ENCODE measurements around the gene SIVA1.

Gene SIVA1

GRCh38 chr14:104707608-104708595 is 45.0 kb upstream of the SIVA1 start:
- Histone ChIP-seq H3K27ac (ENCODE audit: insufficient read depth in 1 of 2, low read depth in 1 of 2, low read length in 2 of 2, poor library complexity in 1 of 2, severe bottlenecking in 2 of 2) (no peak overlapping the region), H3K9me3 (ENCODE audit: control extremely low read depth in 1 of 5, control insufficient read depth in 4 of 5, insufficient read depth in 2 of 5, low read depth in 1 of 5, low read length in 4 of 5) (no peaks in the 10 kb centered on the region), H3K27me3 (replicated peaks in 2 of 5; ENCODE audit: control insufficient read depth in 4 of 5, insufficient read depth in 5 of 5, low read length in 4 of 5) (no peaks in the 10 kb centered on the region), H3K4me3 (ENCODE audit: control insufficient read depth in 1 of 7, extremely low read depth in 1 of 7, insufficient read depth in 4 of 7, low read depth in 2 of 7, low read length in 6 of 7) (no peak overlapping the region), H3K4me1 (ENCODE audit: control extremely low read depth in 1 of 4, control insufficient read depth in 4 of 4, insufficient read depth in 4 of 4, low read length in 3 of 4) (peaks cover 0 to 5% (median 0%) of the 10 kb centered on the region in 4 experiments), H3K36me3 (ENCODE audit: control insufficient read depth in 4 of 4, insufficient read depth in 4 of 4, low read length in 3 of 4) (peaks cover 0 to 76% (median 43%) of the 10 kb centered on the region in 4 experiments)
- POLR2A ChIA-PET = no interaction called here
- 81% methylated on average over 27 of the region's 34 CpGs for WGBS (ENCODE audit: insufficient coverage)
- CTCF ChIA-PET = interaction anchor here (0.7 to 3.0 kb wide), 12 partner anchors 8 to 62 kb away, joined by 4 to 13 read pairs (median 6); no protein-coding TSS in a partner anchor
- no peak for DNase-seq

- H3K4me3 ChIP-seq (ENCODE audit: control insufficient read depth in 1 of 7, extremely low read depth in 1 of 7, insufficient read depth in 4 of 7, low read depth in 2 of 7, low read length in 6 of 7) = no peak overlapping the region
- POLR2A ChIA-PET = no interaction called here
- CTCF ChIA-PET = interaction anchor here (0.9 to 3.0 kb wide), 13 partner anchors 9 to 317 kb away, joined by 3 to 13 read pairs (median 6); no protein-coding TSS in a partner anchor
- no peak overlapping the region for H3K27ac ChIP-seq (ENCODE audit: insufficient read depth in 1 of 2, low read depth in 1 of 2, low read length in 2 of 2, poor library complexity in 1 of 2, severe bottlenecking in 2 of 2)
- peaks cover 0 to 76% (median 43%) of the 10 kb centered on the region in 4 experiments for H3K36me3 ChIP-seq (ENCODE audit: control insufficient read depth in 4 of 4, insufficient read depth in 4 of 4, low read length in 3 of 4)
- no peaks in the 10 kb centered on the region for H3K9me3 ChIP-seq (ENCODE audit: control extremely low read depth in 1 of 5, control insufficient read depth in 4 of 5, insufficient read depth in 2 of 5, low read depth in 1 of 5, low read length in 4 of 5)
- peak; percentile 67 to 81 (median 75) for DNase-seq
- H3K4me1 ChIP-seq (ENCODE audit: control extremely low read depth in 1 of 4, control insufficient read depth in 4 of 4, insufficient read depth in 4 of 4, low read length in 3 of 4) = peaks cover 0 to 12% (median under 1%) of the 10 kb centered on the region in 4 experiments
- 53% methylated on average over 16 of the region's 20 CpGs for WGBS (ENCODE audit: insufficient coverage)
- H3K27me3 ChIP-seq (replicated peaks in 2 of 5; ENCODE audit: control insufficient read depth in 4 of 5, insufficient read depth in 5 of 5, low read length in 4 of 5) = no peaks in the 10 kb centered on the region
Observed at GRCh38 chr14:104708606-104709268, 44.2 kb upstream of the SIVA1 start.

- 99% methylated on average over 10 of the region's 18 CpGs for WGBS (ENCODE audit: insufficient coverage)
- no peak overlapping the region for H3K4me3 ChIP-seq (ENCODE audit: control insufficient read depth in 1 of 7, extremely low read depth in 1 of 7, insufficient read depth in 4 of 7, low read depth in 2 of 7, low read length in 6 of 7)
- POLR2A ChIA-PET = no interaction called here
- H3K36me3 ChIP-seq (ENCODE audit: control insufficient read depth in 4 of 4, insufficient read depth in 4 of 4, low read length in 3 of 4) = peaks cover 0 to 76% (median 44%) of the 10 kb centered on the region in 4 experiments
- no peaks in the 10 kb centered on the region for H3K27me3 ChIP-seq (replicated peaks in 2 of 5; ENCODE audit: control insufficient read depth in 4 of 5, insufficient read depth in 5 of 5, low read length in 4 of 5)
- CTCF ChIA-PET = interaction anchor here (0.9 to 3.0 kb wide), 13 partner anchors 9 to 317 kb away, joined by 3 to 13 read pairs (median 6); no protein-coding TSS in a partner anchor
- no peak for DNase-seq
- no peak overlapping the region for H3K27ac ChIP-seq (ENCODE audit: insufficient read depth in 1 of 2, low read depth in 1 of 2, low read length in 2 of 2, poor library complexity in 1 of 2, severe bottlenecking in 2 of 2)
- H3K9me3 ChIP-seq (ENCODE audit: control extremely low read depth in 1 of 5, control insufficient read depth in 4 of 5, insufficient read depth in 2 of 5, low read depth in 1 of 5, low read length in 4 of 5) = no peaks in the 10 kb centered on the region
- peaks cover 0 to 12% (median under 1%) of the 10 kb centered on the region in 4 experiments for H3K4me1 ChIP-seq (ENCODE audit: control extremely low read depth in 1 of 4, control insufficient read depth in 4 of 4, insufficient read depth in 4 of 4, low read length in 3 of 4)
Observed at GRCh38 chr14:104709387-104710039, 43.4 kb upstream of the SIVA1 start.

- no peak for DNase-seq
- CTCF ChIA-PET = interaction anchor here (0.9 to 3.0 kb wide), 6 partner anchors 13 to 58 kb away, joined by 3 to 13 read pairs (median 8); no protein-coding TSS in a partner anchor
- no peaks in the 10 kb centered on the region for H3K27me3 ChIP-seq (replicated peaks in 2 of 5; ENCODE audit: control insufficient read depth in 4 of 5, insufficient read depth in 5 of 5, low read length in 4 of 5)
- no peaks in the 10 kb centered on the region for H3K9me3 ChIP-seq (ENCODE audit: control extremely low read depth in 1 of 5, control insufficient read depth in 4 of 5, insufficient read depth in 2 of 5, low read depth in 1 of 5, low read length in 4 of 5)
- 95% methylated on average over 27 of the region's 34 CpGs for WGBS (ENCODE audit: insufficient coverage)
- H3K27ac ChIP-seq (ENCODE audit: insufficient read depth in 1 of 2, low read depth in 1 of 2, low read length in 2 of 2, poor library complexity in 1 of 2, severe bottlenecking in 2 of 2) = no peak overlapping the region
- POLR2A ChIA-PET = no interaction called here
- H3K4me3 ChIP-seq (ENCODE audit: control insufficient read depth in 1 of 7, extremely low read depth in 1 of 7, insufficient read depth in 4 of 7, low read depth in 2 of 7, low read length in 6 of 7) = no peak overlapping the region
- H3K36me3 ChIP-seq (ENCODE audit: control insufficient read depth in 4 of 4, insufficient read depth in 4 of 4, low read length in 3 of 4) = peaks cover 0 to 79% (median 47%) of the 10 kb centered on the region in 4 experiments
- peaks cover 0 to 12% (median under 1%) of the 10 kb centered on the region in 4 experiments for H3K4me1 ChIP-seq (ENCODE audit: control extremely low read depth in 1 of 4, control insufficient read depth in 4 of 4, insufficient read depth in 4 of 4, low read length in 3 of 4)
Observed at GRCh38 chr14:104710071-104710735, 42.7 kb upstream of the SIVA1 start.

GRCh38 chr14:104712881-104713734 is 39.8 kb upstream of the SIVA1 start:
- POLR2A ChIA-PET = no interaction called here
- H3K4me1 ChIP-seq (ENCODE audit: control extremely low read depth in 1 of 4, control insufficient read depth in 4 of 4, insufficient read depth in 4 of 4, low read length in 3 of 4) = peaks cover 0 to 12% (median under 1%) of the 10 kb centered on the region in 4 experiments
- H3K27me3 ChIP-seq (replicated peaks in 2 of 5; ENCODE audit: control insufficient read depth in 4 of 5, insufficient read depth in 5 of 5, low read length in 4 of 5) = no peaks in the 10 kb centered on the region
- H3K4me3 ChIP-seq (ENCODE audit: control insufficient read depth in 1 of 7, extremely low read depth in 1 of 7, insufficient read depth in 4 of 7, low read depth in 2 of 7, low read length in 6 of 7) = peak overlapping the region in 1 of 7 experiments; percentile 28
- 90% methylated on average over 33 of the region's 40 CpGs for WGBS (ENCODE audit: insufficient coverage)
- no peak overlapping the region for H3K27ac ChIP-seq (ENCODE audit: insufficient read depth in 1 of 2, low read depth in 1 of 2, low read length in 2 of 2, poor library complexity in 1 of 2, severe bottlenecking in 2 of 2)
- peak in 2 of 3 donors; percentile 30 to 38 for DNase-seq
- CTCF ChIA-PET = interaction anchor here (1.0 to 2.9 kb wide), 6 partner anchors 10 to 247 kb away, joined by 3 to 11 read pairs (median 3); no protein-coding TSS in a partner anchor
- peaks cover 0 to 77% (median 50%) of the 10 kb centered on the region in 4 experiments for H3K36me3 ChIP-seq (ENCODE audit: control insufficient read depth in 4 of 4, insufficient read depth in 4 of 4, low read length in 3 of 4)
- no peaks in the 10 kb centered on the region for H3K9me3 ChIP-seq (ENCODE audit: control extremely low read depth in 1 of 5, control insufficient read depth in 4 of 5, insufficient read depth in 2 of 5, low read depth in 1 of 5, low read length in 4 of 5)

Measured in common myeloid progenitor, CD34-positive (primary cell).